GM19239 (cell line): ENCODE measurements around the gene ABTB1.
A peak's percentile ranks its signal among the peaks of the same experiment; 100 is the strongest.
"Not testable (repeated sequence)": the region's sequence is repeated elsewhere in the genome, so short reads cannot be mapped to it uniquely, and the experiment has no call there.

Source experiments
- DNase-seq: peaks from one replicate; pipeline ENCODE4 v3.0.0; 2011; ENCODE audit warnings: low spot score; ENCODE audit not compliant: insufficient read length
- FAIRE-seq: peaks from 2 replicates; lab custom pipeline; 2011; peaks lifted over from hg19 to GRCh38; lab: Jason Lieb, UNC

ABTB1 gene

GRCh38 chr3:127647166-127647844 is 25.4 kb upstream of the ABTB1 start:
- DNase-seq (no peak), FAIRE-seq (no peak)

GRCh38 chr3:127647845-127648204 is 24.9 kb upstream of the ABTB1 start:
- FAIRE-seq (no peak), DNase-seq (no peak)

DNA sequence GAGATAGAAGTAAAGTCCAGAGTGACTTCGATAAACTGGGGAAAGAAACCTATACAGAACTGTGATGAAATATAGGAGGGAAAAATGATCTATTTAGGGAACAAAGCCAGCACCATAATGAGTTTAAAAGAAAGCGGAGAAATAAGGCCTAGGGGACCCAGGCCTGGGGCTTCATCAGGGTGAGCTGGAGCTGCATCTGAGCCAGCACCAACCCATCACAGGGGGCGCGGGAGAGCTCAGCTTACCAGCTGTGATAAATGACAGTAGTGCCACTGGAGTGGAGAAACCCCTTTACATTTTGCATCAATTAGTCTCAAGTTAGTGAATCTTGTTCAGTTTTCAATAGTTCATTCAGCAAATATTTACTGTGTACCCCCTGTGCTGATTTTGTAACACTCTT is 22.5 kb upstream of the ABTB1 start:
- peak; percentile 63 for FAIRE-seq
- DNase-seq: no peak

DNA sequence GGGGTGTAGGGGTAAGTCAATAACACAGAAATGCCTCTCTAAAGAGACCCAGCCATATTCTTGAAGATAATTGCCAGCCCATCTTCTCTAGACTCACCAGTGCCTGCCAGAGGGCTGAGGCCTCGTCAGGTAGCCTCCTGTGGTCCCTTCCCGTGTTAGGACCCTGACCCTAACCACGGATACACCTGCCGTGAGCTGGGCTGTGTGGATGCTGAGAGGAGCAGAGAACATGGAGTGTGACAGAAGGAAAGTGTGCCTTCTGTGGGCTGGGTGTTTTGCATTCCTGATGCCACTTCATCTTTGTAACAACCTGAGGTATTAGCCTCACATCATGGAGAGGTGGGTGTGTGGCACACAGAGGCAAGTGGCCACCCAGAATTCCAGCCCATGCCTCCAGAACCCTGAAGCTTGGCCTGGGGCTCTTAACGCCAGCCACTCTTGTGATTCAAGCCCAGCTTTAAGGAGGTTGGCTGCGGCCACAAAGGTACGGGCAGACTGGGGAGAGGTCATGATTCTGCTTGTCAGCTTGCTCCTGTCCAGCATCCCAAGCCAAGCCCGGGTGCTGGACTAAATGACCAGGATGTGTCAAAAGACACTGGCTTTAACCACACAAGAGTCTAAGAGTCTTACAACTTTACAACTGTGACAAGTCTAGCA is 21.1 kb upstream of the ABTB1 start:
- FAIRE-seq (no peak), DNase-seq (no peak)

GRCh38 chr3:127652246-127652995 is 20.3 kb upstream of the ABTB1 start:
- peak; percentile 55 for DNase-seq
- FAIRE-seq: peak; percentile 89

- FAIRE-seq: no peak
- DNase-seq: no peak
These were observed 18.4 kb upstream of the ABTB1 start for GRCh38 chr3:127654374-127654773.

GRCh38 chr3:127654993-127655392 is 17.8 kb upstream of the ABTB1 start:
- not testable (repeated sequence) for FAIRE-seq, DNase-seq

DNA sequence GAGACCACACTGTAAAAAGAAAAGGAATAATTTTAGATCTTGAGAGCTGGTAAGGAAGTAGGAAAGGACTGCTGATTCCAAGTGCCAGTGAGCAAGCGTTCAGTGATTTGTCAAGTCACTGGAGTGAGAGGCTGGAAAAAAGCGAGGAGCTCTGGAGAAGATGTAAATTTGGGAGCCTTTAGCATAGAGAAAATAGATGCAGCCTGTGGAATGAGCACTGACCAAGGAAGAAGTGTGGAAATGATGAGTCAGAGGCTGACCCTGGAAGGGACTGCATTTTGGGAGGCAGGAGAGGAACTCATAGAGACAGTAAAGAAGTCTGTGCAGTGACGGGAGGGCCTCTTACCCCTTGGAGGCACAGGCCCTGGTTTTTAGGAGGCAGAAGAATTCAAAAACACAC is 17.1 kb upstream of the ABTB1 start:
- DNase-seq (no peak), FAIRE-seq (no peak)

GRCh38 chr3:127656906-127657305 is 15.8 kb upstream of the ABTB1 start:
- FAIRE-seq: no peak
- DNase-seq: no peak

- FAIRE-seq (no peak), DNase-seq (no peak)
These were observed 14.5 kb upstream of the ABTB1 start for GRCh38 chr3:127658234-127658633.

DNA sequence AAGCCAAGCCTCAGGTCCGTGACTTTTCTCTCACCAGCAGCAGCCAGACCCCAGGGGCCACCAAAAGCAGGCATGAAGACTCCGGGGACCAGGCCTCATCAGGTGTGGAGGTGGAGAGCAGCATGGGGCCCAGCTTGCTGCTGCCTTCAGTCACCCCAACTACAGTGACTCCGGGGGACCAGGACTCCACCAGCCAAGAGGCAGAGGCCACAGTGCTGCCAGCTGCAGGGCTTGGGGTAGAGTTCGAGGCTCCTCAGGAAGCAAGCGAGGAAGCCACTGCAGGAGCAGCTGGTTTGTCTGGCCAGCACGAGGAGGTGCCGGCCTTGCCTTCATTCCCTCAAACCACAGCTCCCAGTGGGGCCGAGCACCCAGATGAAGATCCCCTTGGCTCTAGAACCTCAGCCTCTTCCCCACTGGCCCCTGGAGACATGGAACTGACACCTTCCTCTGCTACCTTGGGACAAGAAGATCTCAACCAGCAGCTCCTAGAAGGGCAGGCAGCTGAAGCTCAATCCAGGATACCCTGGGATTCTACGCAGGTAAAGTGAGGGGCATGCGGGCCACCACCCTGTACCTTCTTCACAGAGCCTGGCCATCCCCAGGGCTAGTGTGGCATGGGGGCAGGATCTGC is 12.0 kb upstream of the ABTB1 start:
- no peak for DNase-seq
- no peak for FAIRE-seq

- DNase-seq (no peak), FAIRE-seq (no peak)
These were observed 11.2 kb upstream of the ABTB1 start for GRCh38 chr3:127661600-127661999.

DNA sequence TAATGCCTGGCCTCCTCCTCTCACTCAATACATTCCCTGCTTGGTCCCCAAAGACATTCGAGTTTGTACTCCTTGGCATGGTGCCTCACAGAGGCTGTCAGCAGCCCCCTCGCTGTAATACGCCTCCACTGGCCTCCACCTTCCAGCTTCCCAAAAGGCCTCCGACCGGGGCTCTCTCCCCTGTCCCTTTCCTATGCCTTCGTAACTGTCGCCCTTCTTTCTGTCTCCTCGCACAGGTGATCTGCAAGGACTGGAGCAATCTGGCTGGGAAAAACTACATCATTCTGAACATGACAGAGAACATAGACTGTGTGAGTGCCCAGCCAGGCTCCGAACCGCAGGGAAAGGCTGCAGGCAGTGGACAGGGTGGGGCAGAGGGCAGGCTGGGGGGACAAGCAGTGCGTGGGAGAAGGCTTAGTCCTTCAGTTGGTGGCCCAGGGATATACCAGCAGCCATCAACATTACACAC is 10.7 kb upstream of the ABTB1 start:
- no peak for DNase-seq
- no peak for FAIRE-seq

GRCh38 chr3:127663151-127663550 is 9.6 kb upstream of the ABTB1 start:
- DNase-seq: no peak
- no peak for FAIRE-seq

- DNase-seq (no peak), FAIRE-seq (no peak)
These were observed 7.6 kb upstream of the ABTB1 start for GRCh38 chr3:127665165-127665564.

DNA sequence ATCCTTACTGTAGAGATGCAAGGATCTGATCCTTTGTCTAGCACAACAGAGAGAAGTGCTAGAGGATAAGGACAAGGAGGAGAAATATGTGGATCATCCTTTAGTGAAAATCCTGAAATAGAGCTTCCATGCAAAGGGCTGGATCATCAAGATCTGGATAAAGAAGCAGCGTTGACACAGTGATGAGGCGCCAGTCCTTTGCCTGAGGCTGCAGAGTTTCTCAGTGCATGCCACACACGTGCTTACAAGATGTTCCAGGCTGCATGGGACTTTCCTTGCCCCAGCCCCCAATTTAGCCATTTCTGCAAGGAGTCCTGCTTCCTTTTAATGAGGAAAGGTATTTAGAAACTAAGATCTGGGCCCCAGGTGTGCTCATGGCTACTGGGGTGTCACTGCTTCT is 7.2 kb upstream of the ABTB1 start:
- DNase-seq: no peak
- no peak for FAIRE-seq

DNA sequence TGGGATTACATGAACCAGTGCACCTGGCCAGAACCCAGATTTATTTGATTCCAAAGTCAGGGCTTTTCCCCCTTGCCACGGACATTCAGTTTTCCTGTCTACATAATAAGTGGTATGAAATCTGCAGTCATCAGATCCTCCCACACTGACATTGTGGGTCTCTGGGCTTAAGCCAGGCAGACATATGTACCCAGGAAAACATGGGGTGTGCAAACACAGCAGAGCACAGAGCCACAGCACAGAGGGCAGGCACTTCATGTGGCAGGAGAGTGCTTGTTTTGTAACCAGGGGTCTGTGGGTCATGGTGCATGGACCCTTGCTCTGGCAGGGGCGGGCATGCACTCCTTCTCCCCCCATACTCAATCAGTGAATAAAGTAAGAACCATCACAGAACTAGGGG is 6.1 kb upstream of the ABTB1 start:
- FAIRE-seq (no peak), DNase-seq (no peak)

GRCh38 chr3:127667119-127667681 is 5.6 kb upstream of the ABTB1 start:
- DNase-seq: no peak
- FAIRE-seq: no peak

GRCh38 chr3:127668906-127669305 is 3.8 kb upstream of the ABTB1 start:
- no peak for FAIRE-seq

GRCh38 chr3:127669541-127670228 is 3.1 kb upstream of the ABTB1 start:
- FAIRE-seq: no peak
- DNase-seq: no peak

More at GRCh38 chr3:127668906-127669305, 3.8 kb upstream of the ABTB1 start:
- no peak for DNase-seq
